ENCODE measurements around the gene CTDP1.

Gene CTDP1, protein sequence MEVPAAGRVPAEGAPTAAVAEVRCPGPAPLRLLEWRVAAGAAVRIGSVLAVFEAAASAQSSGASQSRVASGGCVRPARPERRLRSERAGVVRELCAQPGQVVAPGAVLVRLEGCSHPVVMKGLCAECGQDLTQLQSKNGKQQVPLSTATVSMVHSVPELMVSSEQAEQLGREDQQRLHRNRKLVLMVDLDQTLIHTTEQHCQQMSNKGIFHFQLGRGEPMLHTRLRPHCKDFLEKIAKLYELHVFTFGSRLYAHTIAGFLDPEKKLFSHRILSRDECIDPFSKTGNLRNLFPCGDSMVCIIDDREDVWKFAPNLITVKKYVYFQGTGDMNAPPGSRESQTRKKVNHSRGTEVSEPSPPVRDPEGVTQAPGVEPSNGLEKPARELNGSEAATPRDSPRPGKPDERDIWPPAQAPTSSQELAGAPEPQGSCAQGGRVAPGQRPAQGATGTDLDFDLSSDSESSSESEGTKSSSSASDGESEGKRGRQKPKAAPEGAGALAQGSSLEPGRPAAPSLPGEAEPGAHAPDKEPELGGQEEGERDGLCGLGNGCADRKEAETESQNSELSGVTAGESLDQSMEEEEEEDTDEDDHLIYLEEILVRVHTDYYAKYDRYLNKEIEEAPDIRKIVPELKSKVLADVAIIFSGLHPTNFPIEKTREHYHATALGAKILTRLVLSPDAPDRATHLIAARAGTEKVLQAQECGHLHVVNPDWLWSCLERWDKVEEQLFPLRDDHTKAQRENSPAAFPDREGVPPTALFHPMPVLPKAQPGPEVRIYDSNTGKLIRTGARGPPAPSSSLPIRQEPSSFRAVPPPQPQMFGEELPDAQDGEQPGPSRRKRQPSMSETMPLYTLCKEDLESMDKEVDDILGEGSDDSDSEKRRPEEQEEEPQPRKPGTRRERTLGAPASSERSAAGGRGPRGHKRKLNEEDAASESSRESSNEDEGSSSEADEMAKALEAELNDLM

GRCh38 chr18:79679552-79680099 lies at the start of gene CTDP1:
Gene CTDP1 (plus strand): TSS chr18:79679803. CDS start chr18:79679948, 145 bp downstream.
- peak within 1 kb of the TSS; percentile 95 for H3K27ac ChIP-seq
- peak; percentile 85 for DNase-seq (ENCODE audit: low spot score)
- TF ChIP-seq, protein P1, sequence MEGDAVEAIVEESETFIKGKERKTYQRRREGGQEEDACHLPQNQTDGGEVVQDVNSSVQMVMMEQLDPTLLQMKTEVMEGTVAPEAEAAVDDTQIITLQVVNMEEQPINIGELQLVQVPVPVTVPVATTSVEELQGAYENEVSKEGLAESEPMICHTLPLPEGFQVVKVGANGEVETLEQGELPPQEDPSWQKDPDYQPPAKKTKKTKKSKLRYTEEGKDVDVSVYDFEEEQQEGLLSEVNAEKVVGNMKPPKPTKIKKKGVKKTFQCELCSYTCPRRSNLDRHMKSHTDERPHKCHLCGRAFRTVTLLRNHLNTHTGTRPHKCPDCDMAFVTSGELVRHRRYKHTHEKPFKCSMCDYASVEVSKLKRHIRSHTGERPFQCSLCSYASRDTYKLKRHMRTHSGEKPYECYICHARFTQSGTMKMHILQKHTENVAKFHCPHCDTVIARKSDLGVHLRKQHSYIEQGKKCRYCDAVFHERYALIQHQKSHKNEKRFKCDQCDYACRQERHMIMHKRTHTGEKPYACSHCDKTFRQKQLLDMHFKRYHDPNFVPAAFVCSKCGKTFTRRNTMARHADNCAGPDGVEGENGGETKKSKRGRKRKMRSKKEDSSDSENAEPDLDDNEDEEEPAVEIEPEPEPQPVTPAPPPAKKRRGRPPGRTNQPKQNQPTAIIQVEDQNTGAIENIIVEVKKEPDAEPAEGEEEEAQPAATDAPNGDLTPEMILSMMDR (conservative IDR thresholded peaks at IDR 0.05; ENCODE audit: low read depth): no peak
- ChIA-PET CTCF (no interaction called here), POLR2A (ENCODE audit: low non-redundant PET) (no interaction called here)

- POLR2A ChIA-PET (ENCODE audit: low non-redundant PET): interaction anchor here (0.5 kb wide), 1 partner anchor 58 kb away, joined by 3 read pairs; no protein-coding TSS in a partner anchor
These were observed 49.1 kb upstream of the CTDP1 start for GRCh38 chr18:79630281-79631095.

GRCh38 chr18:79631096-79631507 lies 48.5 kb upstream of the CTDP1 start:
- ChIA-PET CTCF (no interaction called here), POLR2A (ENCODE audit: low non-redundant PET) (no interaction called here)
- DNase-seq (ENCODE audit: low spot score): no peak
- TF ChIP-seq, protein P1 (conservative IDR thresholded peaks at IDR 0.05; ENCODE audit: low read depth): no peak
- H3K27ac ChIP-seq: no peak overlapping the region

More at GRCh38 chr18:79630281-79631095, 49.1 kb upstream of the CTDP1 start:
- CTCF ChIA-PET: no interaction called here
- no peak overlapping the region for H3K27ac ChIP-seq
- TF ChIP-seq, protein P1 (conservative IDR thresholded peaks at IDR 0.05; ENCODE audit: low read depth): no peak
- DNase-seq (ENCODE audit: low spot score): no peak

GRCh38 chr18:79631761-79632446 lies 47.7 kb upstream of the CTDP1 start:
- TF ChIP-seq, protein P1 (conservative IDR thresholded peaks at IDR 0.05; ENCODE audit: low read depth): no peak
- DNase-seq (ENCODE audit: low spot score): no peak
- ChIA-PET POLR2A (ENCODE audit: low non-redundant PET) (no interaction called here), CTCF (no interaction called here)
- no peak overlapping the region for H3K27ac ChIP-seq

- TF ChIP-seq, protein P1 (conservative IDR thresholded peaks at IDR 0.05; ENCODE audit: low read depth): no peak
- POLR2A ChIA-PET (ENCODE audit: low non-redundant PET): no interaction called here
- CTCF ChIA-PET: no interaction called here
- H3K27ac ChIP-seq: no peak overlapping the region
- no peak for DNase-seq (ENCODE audit: low spot score)
These were observed 46.8 kb upstream of the CTDP1 start for GRCh38 chr18:79632765-79633164.

All from RWPE1 (cell line).